ENCODE results near the gene SDK2.

Gene SDK2

GRCh38 chr17:73586921-73587602 is 57.2 kb downstream of the SDK2 start:
- no peak for DNase-seq (ENCODE audit: low spot score)

- DNase-seq (ENCODE audit: low spot score) = no peak
Measured at GRCh38 chr17:73586275-73586832, 57.9 kb downstream of the SDK2 start.

GRCh38 chr17:73585583-73585982 is 58.7 kb downstream of the SDK2 start:
- DNase-seq (ENCODE audit: low spot score) = no peak

- DNase-seq (ENCODE audit: low spot score) = no peak
Measured at GRCh38 chr17:73584987-73585386, 59.3 kb downstream of the SDK2 start.

- DNase-seq (ENCODE audit: low spot score) = no peak
Measured at GRCh38 chr17:73584049-73584448, 60.2 kb downstream of the SDK2 start.

- DNase-seq (ENCODE audit: low spot score) = no peak
Measured at GRCh38 chr17:73582821-73583220, 61.4 kb downstream of the SDK2 start.

- DNase-seq (ENCODE audit: low spot score) = no peak
Measured at GRCh38 chr17:73582359-73582758, 61.9 kb downstream of the SDK2 start.

- no peak for DNase-seq (ENCODE audit: low spot score)
Measured at GRCh38 chr17:73581379-73581778, 62.9 kb downstream of the SDK2 start.

- no peak for DNase-seq (ENCODE audit: low spot score)
Measured at GRCh38 chr17:73580073-73580710, 64.1 kb downstream of the SDK2 start.

GRCh38 chr17:73576556-73577098 is 67.6 kb downstream of the SDK2 start:
- DNase-seq (ENCODE audit: low spot score) = no peak

- DNase-seq (ENCODE audit: low spot score) = no peak
Measured at GRCh38 chr17:73575470-73576221, 68.6 kb downstream of the SDK2 start.

- DNase-seq (ENCODE audit: low spot score) = no peak
Measured at GRCh38 chr17:73571511-73572130, 72.6 kb downstream of the SDK2 start.

- no peak for DNase-seq (ENCODE audit: low spot score)
Measured at GRCh38 chr17:73569762-73570319, 74.4 kb downstream of the SDK2 start.

GRCh38 chr17:73568934-73569333 is 75.3 kb downstream of the SDK2 start:
- no peak for DNase-seq (ENCODE audit: low spot score)

GRCh38 chr17:73566905-73567782 is 77.1 kb downstream of the SDK2 start:
- DNase-seq (ENCODE audit: low spot score) = no peak

- DNase-seq (ENCODE audit: low spot score) = no peak
Measured at GRCh38 chr17:73564843-73565242, 79.4 kb downstream of the SDK2 start.

GRCh38 chr17:73562896-73563295 is 81.3 kb downstream of the SDK2 start:
- DNase-seq (ENCODE audit: low spot score) = no peak

GRCh38 chr17:73561111-73561510 is 83.1 kb downstream of the SDK2 start:
- no peak for DNase-seq (ENCODE audit: low spot score)

GRCh38 chr17:73560661-73561060 is 83.6 kb downstream of the SDK2 start:
- no peak for DNase-seq (ENCODE audit: low spot score)

- DNase-seq (ENCODE audit: low spot score) = no peak
Measured at GRCh38 chr17:73559532-73559931, 84.7 kb downstream of the SDK2 start.
